Activated naive CD4-positive, alpha-beta T cell treated with anti-CD3 and anti-CD28 coated beads, Interleukin-2, amount 10 ng/mL, durations not matched to agents 7 days and 5 days (primary cell): ENCODE data around the gene ITPK1.
"Not testable (repeated sequence)": the region's sequence is repeated elsewhere in the genome, so short reads cannot be mapped to it uniquely, and the experiment has no call there.

Experiments
- CTCF ChIA-PET: fragments of 350-600 bp; sonication (Branson Sonifier 250); formaldehyde crosslinking; loops from one replicate; lab custom pipeline; 2021; ENCODE audit warnings: antibody characterized with exemption; lab: Charles Lee
- DNase-seq: peaks from one replicate; pipeline ENCODE4 v3.0.0-alpha.2; 2020
- H3K27ac Mint-ChIP-seq: one replicate; pipeline ENCODE4 v1.8.0; 2021; ENCODE audit warnings: mild to moderate bottlenecking, moderate library complexity, mixed read lengths
- H3K27me3 Mint-ChIP-seq: one replicate; pipeline ENCODE4 v1.8.0; 2021; ENCODE audit warnings: mild to moderate bottlenecking, mixed read lengths
- H3K36me3 Mint-ChIP-seq: one replicate; pipeline ENCODE4 v1.8.0; 2021; ENCODE audit warnings: mixed read lengths
- H3K4me1 Mint-ChIP-seq: one replicate; pipeline ENCODE4 v1.8.0; 2021; ENCODE audit warnings: mixed read lengths
- H3K4me3 Mint-ChIP-seq: one replicate; pipeline ENCODE4 v1.8.0; 2021; ENCODE audit warnings: mild to moderate bottlenecking, moderate library complexity, mixed read lengths
- H3K9me3 Mint-ChIP-seq: one replicate; pipeline ENCODE4 v1.8.0; 2021; ENCODE audit warnings: mixed read lengths

The ITPK1 gene

DNA sequence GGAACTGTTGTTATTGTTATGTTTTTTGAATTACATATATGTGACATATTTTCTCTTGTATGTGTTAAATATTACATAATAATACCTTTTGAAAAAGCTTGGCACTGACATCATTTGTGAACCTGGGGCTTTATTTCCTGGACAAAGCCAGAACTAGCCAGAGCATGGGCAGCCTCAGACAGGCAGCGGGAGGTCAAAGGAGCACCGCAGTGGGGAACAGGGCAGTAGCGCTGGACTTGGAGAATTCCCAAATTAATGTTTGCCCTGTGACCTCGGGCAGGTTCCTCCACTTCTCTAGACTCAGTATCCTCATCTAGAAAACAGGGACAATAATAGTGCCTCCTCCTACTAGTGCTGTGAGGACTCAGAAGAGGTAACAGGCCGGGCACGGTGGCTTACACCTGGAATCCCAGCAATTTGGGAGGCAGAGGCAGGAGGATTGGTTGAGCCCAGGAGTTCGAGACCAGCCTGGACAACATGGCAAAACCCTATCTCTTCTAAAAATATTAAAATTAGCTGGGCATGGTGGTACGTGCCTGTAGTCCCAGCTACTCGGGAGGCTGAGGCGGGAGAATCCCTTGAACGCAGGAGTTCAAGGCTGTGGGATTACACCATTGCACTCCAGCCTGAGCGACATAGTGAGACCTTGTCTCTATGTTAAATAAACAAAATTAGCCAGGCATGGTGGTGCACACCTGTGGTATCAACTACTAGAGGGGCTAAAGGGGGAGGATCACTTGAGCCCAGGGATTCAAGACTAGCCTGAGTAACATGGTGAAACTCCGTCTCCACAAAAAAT, 27.3 kb upstream of the ITPK1 start:
- Mint-ChIP-seq H3K4me1 (peaks cover 2% of the 10 kb centered on the region), H3K4me3 (no peak overlapping the region), H3K27ac (no peak overlapping the region), H3K27me3 (peaks cover 8% of the 10 kb centered on the region), H3K9me3 (no peaks in the 10 kb centered on the region), H3K36me3 (no peaks in the 10 kb centered on the region)
- no peak for DNase-seq
- CTCF ChIA-PET: no interaction called here

DNA sequence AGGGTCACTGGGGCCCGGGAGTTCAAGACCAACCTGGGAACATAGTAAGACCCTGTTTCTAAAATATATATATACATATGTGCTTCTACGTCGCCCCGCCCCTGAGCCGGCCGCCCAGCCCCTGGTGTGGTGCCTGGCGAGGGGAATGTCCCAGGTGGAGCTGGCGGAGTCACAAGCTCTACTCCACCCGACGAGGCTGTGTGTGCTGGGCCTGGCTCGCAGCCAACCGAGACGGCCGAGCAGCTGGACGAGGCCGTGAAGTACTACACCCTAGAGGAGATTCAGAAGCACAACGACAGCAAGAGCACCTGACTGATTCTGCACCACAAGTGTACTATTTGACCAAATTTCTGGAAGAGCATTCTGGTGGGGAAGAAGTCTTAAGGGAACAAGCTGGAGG, 22.1 kb upstream of the ITPK1 start:
- no peak overlapping the region for H3K27ac Mint-ChIP-seq
- no peaks in the 10 kb centered on the region for H3K9me3 Mint-ChIP-seq
- H3K4me1 Mint-ChIP-seq: peaks cover 2% of the 10 kb centered on the region
- H3K4me3 Mint-ChIP-seq: no peak overlapping the region
- no peaks in the 10 kb centered on the region for H3K36me3 Mint-ChIP-seq
- no peak for DNase-seq
- CTCF ChIA-PET: interaction anchor here (0.8 to 3.1 kb wide), 5 partner anchors 24 to 423 kb away, joined by 3 to 41 read pairs (median 4); partner anchors contain the start of gene ITPK1
- peaks cover 12% of the 10 kb centered on the region for H3K27me3 Mint-ChIP-seq

DNA sequence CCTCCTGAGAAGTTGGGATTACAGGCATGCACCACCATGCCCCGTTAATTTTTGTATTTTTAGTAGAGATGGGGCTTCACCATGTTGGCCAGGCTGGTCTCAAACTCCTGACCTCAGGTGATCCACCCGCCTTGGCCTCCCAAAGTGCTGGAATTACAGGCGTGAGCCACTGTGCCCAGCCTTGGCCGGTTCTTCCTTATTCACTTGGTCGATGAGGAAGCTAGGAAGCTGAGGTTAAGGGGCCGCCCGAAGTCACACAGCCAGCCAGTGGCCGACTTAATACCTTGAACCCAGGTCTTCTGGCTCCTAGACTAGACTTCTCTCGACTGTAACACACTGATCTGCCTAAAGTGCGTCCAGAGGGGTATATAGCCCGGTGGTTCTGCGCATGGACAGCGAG, 20.8 kb upstream of the ITPK1 start:
- DNase-seq, H3K36me3 Mint-ChIP-seq, H3K9me3 Mint-ChIP-seq, H3K4me1 Mint-ChIP-seq, H3K4me3 Mint-ChIP-seq, H3K27ac Mint-ChIP-seq: not testable (repeated sequence)
- CTCF ChIA-PET: interaction anchor here (3.1 kb wide), 1 partner anchor 23 kb away, joined by 41 read pairs; the partner anchor contains the start of gene ITPK1
- H3K27me3 Mint-ChIP-seq: peaks cover 12% of the 10 kb centered on the region

DNA sequence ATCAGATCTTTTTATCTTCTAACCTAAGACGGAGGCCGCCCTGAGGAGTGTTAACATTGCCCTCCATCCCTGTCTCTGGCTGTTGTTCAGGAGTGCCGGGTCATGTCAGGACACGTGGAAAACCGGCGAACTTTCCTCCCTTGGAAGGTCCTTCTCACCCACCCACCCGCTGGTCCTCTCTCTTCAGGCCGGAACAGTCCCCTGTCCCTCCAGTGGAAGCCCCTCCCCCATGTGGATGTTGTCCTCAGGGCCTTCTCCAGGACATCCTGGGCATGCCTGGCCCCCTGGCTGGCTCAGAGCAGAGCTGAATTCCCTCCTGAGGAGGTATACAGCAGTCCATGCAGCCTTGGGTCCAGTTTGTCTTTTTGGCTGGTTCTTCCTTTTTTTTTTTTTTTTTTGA, 20.3 kb upstream of the ITPK1 start:
- Mint-ChIP-seq H3K4me1 (peaks cover 2% of the 10 kb centered on the region), H3K9me3 (no peaks in the 10 kb centered on the region)
- CTCF ChIA-PET: interaction anchor here (6.6 kb wide), 1 partner anchor 22 kb away, joined by 85 read pairs; no protein-coding TSS in a partner anchor

DNA sequence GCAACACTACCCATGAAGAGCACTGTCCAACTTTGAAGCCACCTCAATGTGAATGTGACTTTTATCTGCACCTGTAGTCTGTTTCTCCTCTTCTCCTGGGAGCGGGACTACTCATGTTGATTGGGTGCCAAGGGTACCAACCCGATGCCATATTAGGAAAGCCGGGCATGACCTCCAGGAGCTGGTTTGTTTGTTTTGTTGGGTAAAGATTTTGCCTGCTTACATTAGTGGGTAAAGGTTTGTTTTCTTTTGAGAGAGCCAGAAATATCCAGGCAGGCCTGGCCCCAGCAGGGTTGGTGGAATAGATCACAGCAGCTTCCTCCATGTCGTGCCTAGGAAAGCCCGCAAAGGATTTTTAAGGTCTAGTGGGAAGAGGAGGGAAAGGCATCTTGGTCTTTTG, 19.7 kb upstream of the ITPK1 start:
- DNase-seq: no peak
- CTCF ChIA-PET: interaction anchor here (0.6 to 6.6 kb wide), 2 partner anchors 22 to 299 kb away, joined by 3 to 85 read pairs; no protein-coding TSS in a partner anchor
- H3K4me1 Mint-ChIP-seq: peaks cover 2% of the 10 kb centered on the region
- H3K9me3 Mint-ChIP-seq: no peaks in the 10 kb centered on the region
- H3K27me3 Mint-ChIP-seq: peaks cover 13% of the 10 kb centered on the region
- no peak overlapping the region for H3K27ac Mint-ChIP-seq
- no peak overlapping the region for H3K4me3 Mint-ChIP-seq
- H3K36me3 Mint-ChIP-seq: no peaks in the 10 kb centered on the region

More for the DNA sequence above, 20.3 kb upstream of the ITPK1 start:
- DNase-seq: no peak
- no peak overlapping the region for H3K4me3 Mint-ChIP-seq
- peaks cover 12% of the 10 kb centered on the region for H3K27me3 Mint-ChIP-seq
- H3K27ac Mint-ChIP-seq: no peak overlapping the region
- H3K36me3 Mint-ChIP-seq: no peaks in the 10 kb centered on the region

DNA sequence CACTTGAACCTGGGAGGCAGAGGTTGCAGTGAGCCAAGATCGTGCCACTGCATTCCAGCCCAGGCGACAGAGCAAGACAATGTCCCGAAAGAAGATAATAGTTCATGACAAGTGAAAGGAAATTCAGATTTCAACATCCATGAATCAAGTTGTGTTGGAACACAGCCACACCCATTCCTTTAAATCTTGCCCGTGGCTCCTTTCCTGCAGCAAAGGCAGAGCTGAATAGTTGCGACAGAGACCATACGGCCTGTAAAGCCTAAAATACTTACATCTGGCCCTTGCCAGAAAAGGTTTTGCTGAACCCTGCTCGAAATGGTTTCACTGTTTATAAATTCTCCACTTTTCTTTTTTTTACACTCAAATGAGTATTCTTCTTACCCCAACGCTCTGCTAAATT, 17.7 kb upstream of the ITPK1 start:
- Mint-ChIP-seq H3K27me3 (peaks cover 29% of the 10 kb centered on the region), H3K9me3 (no peaks in the 10 kb centered on the region), H3K4me3 (no peak overlapping the region), H3K27ac (no peak overlapping the region), H3K36me3 (no peaks in the 10 kb centered on the region), H3K4me1 (no peaks in the 10 kb centered on the region)
- CTCF ChIA-PET: interaction anchor here (1.6 to 6.6 kb wide), 3 partner anchors 20 to 182 kb away, joined by 10 to 85 read pairs (median 11); no protein-coding TSS in a partner anchor
- DNase-seq: no peak

DNA sequence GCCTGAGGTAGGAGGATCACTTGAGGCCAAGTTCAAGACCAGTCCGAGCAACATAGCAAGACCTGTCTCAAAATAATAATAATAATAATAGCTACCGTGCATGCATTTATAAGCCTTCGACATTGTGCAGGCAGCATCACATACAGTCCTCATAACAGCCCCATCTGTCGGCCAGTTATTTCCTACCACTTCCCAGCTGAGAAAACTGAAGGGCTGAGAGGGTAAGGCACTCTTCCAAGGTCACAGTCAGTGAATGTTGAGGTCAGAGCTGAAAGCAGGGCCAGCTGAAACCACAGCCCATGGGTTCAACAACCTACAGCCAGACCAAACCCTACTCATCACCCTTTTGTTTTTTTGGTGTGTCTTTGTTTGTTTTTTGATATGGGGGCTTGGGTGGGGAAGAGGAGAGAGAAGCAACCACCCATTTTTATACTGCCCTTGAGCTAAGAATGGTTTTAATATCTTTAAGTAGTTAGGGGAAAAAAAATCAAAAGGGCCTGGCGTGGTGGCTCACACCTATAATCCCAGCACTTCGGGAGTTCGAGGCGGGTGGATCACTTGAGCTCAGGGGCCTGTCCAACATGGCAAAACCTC, 16.8 kb upstream of the ITPK1 start:
- Mint-ChIP-seq H3K27me3 (peaks cover 25% of the 10 kb centered on the region), H3K27ac (no peak overlapping the region), H3K4me3 (no peak overlapping the region), H3K9me3 (no peaks in the 10 kb centered on the region), H3K4me1 (no peaks in the 10 kb centered on the region), H3K36me3 (no peaks in the 10 kb centered on the region)
- CTCF ChIA-PET: interaction anchor here (0.5 to 6.6 kb wide), 13 partner anchors 13 to 219 kb away, joined by 3 to 85 read pairs (median 4); partner anchors contain the start of gene MOAP1
- DNase-seq: peak; percentile 56

DNA sequence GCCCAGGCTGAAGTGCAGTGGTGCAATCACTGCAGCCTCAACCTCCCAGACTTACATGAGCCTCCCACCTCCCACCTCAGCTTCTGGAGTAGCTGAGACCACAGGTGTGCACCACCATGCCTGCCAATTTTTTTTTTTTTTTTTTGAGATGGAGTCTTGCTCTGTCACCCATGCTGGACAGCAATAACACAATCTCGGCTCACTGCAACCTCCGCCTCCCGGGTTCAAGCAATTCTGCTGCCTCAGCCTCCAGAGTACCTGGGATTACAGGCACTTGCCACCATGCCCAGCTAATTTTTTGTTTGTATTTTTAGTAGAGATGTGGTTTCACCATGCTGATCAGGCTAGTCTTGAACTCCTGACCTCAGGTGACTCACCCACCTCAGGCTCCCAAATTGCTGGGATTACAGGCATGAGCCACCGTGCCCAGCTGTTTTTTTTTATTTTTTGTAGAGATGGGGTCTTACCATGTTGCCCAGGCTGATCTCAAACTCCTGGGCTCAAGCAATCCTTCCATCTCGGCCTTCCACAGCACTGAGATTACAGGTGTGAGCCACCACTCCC, 15.6 kb upstream of the ITPK1 start:
- H3K27me3 Mint-ChIP-seq: peaks cover 18% of the 10 kb centered on the region
- H3K9me3 Mint-ChIP-seq, H3K27ac Mint-ChIP-seq, H3K36me3 Mint-ChIP-seq, H3K4me1 Mint-ChIP-seq, H3K4me3 Mint-ChIP-seq, DNase-seq: not testable (repeated sequence)
- CTCF ChIA-PET: interaction anchor here (0.7 to 6.6 kb wide), 4 partner anchors 14 to 179 kb away, joined by 3 to 85 read pairs (median 10); no protein-coding TSS in a partner anchor

DNA sequence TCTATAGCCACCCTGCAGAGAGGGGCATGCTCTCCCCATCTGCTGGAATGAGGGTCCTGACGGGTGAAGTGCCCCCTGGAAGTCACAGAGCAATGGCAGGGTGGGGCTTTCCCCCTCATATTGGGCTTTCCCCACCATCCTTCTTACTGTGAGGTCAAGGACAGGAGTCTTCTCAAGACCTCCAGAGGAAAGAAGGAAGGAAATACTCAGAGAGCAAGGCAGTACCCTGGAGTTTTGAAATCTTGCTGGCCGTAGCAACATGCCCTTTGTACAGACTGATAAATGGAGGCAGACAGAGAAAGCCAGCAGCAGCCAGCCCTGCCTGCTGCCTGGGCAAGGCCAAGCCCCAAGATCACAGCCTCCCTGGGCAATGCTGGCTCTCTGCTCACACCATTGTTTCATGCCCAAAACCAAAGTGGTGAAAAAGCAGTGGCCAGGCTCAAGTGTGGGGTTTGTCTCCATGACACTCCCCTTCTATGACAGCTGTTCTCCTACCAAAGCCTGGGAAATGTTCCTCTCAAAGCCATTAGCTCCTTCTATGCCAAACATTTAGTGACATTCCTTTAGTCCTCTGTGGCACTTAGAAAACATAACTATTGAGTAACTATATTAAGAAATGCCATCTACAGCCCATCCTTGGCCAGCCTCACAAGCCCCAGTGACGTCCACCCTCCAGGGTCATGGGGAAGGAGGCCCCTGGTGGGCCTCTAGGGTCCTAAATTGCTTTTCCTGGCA, 13.2 kb upstream of the ITPK1 start:
- H3K9me3 Mint-ChIP-seq: no peaks in the 10 kb centered on the region
- H3K36me3 Mint-ChIP-seq: no peaks in the 10 kb centered on the region
- peaks cover 18% of the 10 kb centered on the region for H3K27me3 Mint-ChIP-seq
- CTCF ChIA-PET: no interaction called here
- no peak overlapping the region for H3K4me3 Mint-ChIP-seq
- H3K27ac Mint-ChIP-seq: no peak overlapping the region
- H3K4me1 Mint-ChIP-seq: no peaks in the 10 kb centered on the region
- DNase-seq: no peak

DNA sequence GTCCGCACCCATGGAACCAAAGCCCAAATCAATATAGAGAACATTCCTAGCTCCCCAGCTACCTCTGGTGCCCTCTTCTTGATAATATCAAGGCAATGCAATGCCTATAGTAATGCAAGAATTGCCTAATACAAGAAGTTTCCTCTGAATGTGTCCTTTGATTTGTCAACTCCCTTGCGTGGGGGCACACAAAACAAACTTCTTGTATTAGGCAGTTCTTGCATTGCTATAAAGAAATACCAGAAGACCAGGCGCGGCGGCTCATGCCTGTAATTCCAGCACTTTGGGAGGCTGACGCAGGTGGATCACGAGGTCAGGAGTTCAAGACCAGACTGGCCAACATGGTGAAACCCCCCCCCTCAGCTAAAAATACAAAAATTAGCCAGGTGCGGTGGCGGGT, 10.4 kb upstream of the ITPK1 start:
- CTCF ChIA-PET: interaction anchor here (1.8 kb wide), 1 partner anchor 13 kb away, joined by 6 read pairs; no protein-coding TSS in a partner anchor
- Mint-ChIP-seq H3K36me3 (no peaks in the 10 kb centered on the region), H3K9me3 (no peaks in the 10 kb centered on the region), H3K4me3 (no peak overlapping the region), H3K27me3 (peaks cover 19% of the 10 kb centered on the region), H3K4me1 (no peaks in the 10 kb centered on the region), H3K27ac (no peak overlapping the region)
- DNase-seq: no peak

DNA sequence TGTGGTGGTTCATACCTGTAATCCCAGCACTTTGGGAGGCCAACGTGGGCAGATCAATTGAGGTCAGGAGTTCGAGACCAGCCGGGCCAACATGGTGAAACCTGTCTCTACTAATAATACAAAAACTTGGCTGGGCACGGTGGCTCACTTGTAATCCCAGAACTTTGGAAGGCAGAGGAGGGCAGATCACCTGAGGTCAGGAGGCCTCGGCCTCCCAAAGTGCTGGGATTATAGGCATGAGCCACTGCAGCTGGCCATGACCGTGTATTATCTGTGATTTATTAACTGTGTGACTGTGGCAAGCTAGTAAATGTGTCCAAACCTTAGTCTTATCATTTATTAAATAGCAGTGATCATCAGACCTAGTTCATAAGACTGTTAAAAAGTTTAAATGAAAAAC, 7.1 kb upstream of the ITPK1 start:
- no peak for DNase-seq
- Mint-ChIP-seq H3K4me1 (peaks cover 3% of the 10 kb centered on the region), H3K27ac (no peak overlapping the region), H3K36me3 (no peaks in the 10 kb centered on the region), H3K9me3 (no peaks in the 10 kb centered on the region), H3K4me3 (no peak overlapping the region), H3K27me3 (peaks cover 13% of the 10 kb centered on the region)
- CTCF ChIA-PET: interaction anchor here (1.0 kb wide), 1 partner anchor 10 kb away, joined by 3 read pairs; no protein-coding TSS in a partner anchor

DNA sequence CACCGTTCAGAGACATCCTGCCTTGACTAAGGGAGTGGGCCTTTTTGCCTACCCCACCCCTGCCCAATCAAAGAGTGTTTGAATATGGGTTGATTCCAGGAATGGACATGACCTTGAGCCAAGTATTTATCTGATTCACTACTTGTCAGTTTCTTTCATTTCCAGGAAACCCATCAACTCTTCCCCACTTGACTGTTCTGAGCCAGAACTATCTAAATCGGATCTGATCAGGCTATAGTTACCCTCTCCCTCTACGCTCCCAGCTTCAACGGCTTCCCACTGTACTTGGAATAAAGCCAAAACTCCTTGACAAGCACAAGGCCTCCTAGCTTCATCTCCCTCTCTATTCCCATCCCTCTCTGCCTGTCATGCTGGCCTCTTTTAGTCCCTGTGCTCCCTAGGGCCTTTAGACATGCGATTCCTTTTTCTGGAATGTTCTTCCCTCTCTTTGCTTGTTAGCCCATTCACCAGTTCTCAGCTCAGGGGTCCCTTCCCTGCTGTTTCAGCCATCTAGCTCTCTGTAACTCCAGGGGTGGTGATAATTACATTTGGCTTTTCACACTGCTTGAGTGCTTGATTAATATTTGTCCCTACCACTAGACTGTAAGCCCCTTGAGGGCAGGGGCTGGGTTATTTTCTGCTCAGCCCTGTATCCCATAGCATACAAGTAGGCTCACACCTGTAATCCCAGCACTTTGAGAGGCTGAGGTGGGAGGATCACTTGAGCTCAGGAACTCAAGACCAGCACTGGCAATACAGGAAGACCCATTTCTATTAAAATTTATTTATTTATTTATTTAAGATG, 5.5 kb upstream of the ITPK1 start:
- no peaks in the 10 kb centered on the region for H3K36me3 Mint-ChIP-seq
- DNase-seq: no peak
- CTCF ChIA-PET: interaction anchor here (0.8 to 1.0 kb wide), 2 partner anchors 9 to 102 kb away, joined by 3 read pairs; no protein-coding TSS in a partner anchor
- no peaks in the 10 kb centered on the region for H3K9me3 Mint-ChIP-seq
- no peak overlapping the region for H3K4me3 Mint-ChIP-seq
- H3K27me3 Mint-ChIP-seq: peaks cover 13% of the 10 kb centered on the region
- H3K4me1 Mint-ChIP-seq: peaks cover 14% of the 10 kb centered on the region
- H3K27ac Mint-ChIP-seq: no peak overlapping the region

DNA sequence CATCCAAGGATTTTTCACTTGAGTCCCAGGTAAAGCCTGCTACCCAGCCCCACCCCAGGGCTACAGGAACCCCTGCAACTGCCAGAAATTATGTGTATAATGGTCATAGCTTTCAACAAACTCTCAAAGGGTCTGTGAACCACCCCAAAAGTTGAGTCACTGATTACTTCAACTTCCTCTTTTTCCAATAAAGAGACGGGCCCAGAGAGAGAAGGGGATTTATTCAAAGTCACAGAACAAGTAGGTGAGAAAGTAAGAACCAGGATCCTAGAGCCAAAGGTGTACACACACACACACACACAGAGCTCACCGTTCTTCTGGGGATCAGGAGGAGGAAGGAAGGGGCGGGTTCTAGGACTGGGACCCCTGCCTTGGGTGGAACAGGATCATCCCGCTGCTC, 4.8 kb upstream of the ITPK1 start:
- Mint-ChIP-seq H3K9me3 (no peaks in the 10 kb centered on the region), H3K27ac (no peak overlapping the region), H3K36me3 (no peaks in the 10 kb centered on the region), H3K4me1 (peaks cover 14% of the 10 kb centered on the region), H3K4me3 (no peak overlapping the region), H3K27me3 (peaks cover 13% of the 10 kb centered on the region)
- DNase-seq: no peak
- CTCF ChIA-PET: interaction anchor here (1.0 kb wide), 1 partner anchor 8 kb away, joined by 3 read pairs; no protein-coding TSS in a partner anchor
